HCT116 (cell line): ENCODE measurements around the gene POLR3A. TPM values are rescaled to one million over a fixed set of nuclear protein-coding genes. Genes with fewer than 3 reads are reported as not detected.
A peak's percentile ranks its signal among the peaks of the same experiment; 100 is the strongest.

Source experiments
- ATAC-seq: fragments of 200-7000 bp; cut with Tn5 transposase; 2 replicates; pipeline ENCODE4 v1.9.1; 2020; ENCODE audit warnings: mild to moderate bottlenecking, moderate library complexity
- BruUV-seq: library from RNA; stranded (reverse); fragments of 400-500 nt; replicated peaks from 2 replicates; lab custom pipeline; 2021; lab: Mats Ljungman, UMichigan
- CTCF ChIA-PET: fragments of 300-600 bp; sonication (Branson Sonifier 250); formaldehyde crosslinking; loops from one replicate; lab custom pipeline; 2021; ENCODE audit warnings: antibody characterized with exemption; lab: Charles Lee
- POLR2A ChIA-PET: fragments of 300-600, 350-600 bp; sonication (Branson Sonifier 250); formaldehyde crosslinking; loops from one replicate; lab custom pipeline; 2021; ENCODE audit warnings: antibody characterized with exemption; lab: Charles Lee
- RAD21 ChIA-PET, 2 experiments: fragments of 300-600 bp; sonication (Branson Sonifier 250); formaldehyde crosslinking; loops; one replicate each; lab custom pipeline; 2023; ENCODE audit warnings: low total read pairs in 2 of 2; ENCODE audit not compliant: uncharacterized antibody in 2 of 2, unreplicated experiment in 2 of 2, low non-redundant PET in 1 of 2; lab: Charles Lee
- DNase-seq: peaks from one replicate; pipeline ENCODE4 v3.0.0-alpha.2; 2010; ENCODE audit warnings: low read depth, low spot score
- H2AFZ ChIP-seq: fragments of 200-600 bp; shearing (Covaris generic), sonication (generic); 2 replicates; pipeline ENCODE4 v1.6.1; 2017; ENCODE audit warnings: low read depth, mixed run types, mixed read lengths, antibody characterized with exemption, low read length; ENCODE audit not compliant: poor library complexity, severe bottlenecking
- H3K27ac ChIP-seq: 2 replicates; pipeline ENCODE4 v1.5.1; 2012; ENCODE audit warnings: low read depth, low read length
- H3K27me3 ChIP-seq: fragments of 200-600 bp; sonication (generic); 2 replicates; pipeline ENCODE4 v1.6.1; 2016; ENCODE audit warnings: mixed run types, low read length, mixed read lengths; ENCODE audit not compliant: insufficient read depth
- H3K36me3 ChIP-seq, 2 experiments: fragments of 200-500 bp in 1 of 2; fragments of 200-600 bp in 1 of 2; sonication (Bioruptor generic) in 1 of 2; sonication (generic) in 1 of 2; 2 replicates each; pipeline versions ENCODE4 v1.5.1 to v1.6.1; 2014 to 2016; ENCODE audit warnings: low read length in 2 of 2, inconsistent platforms in 1 of 2, mixed read lengths in 1 of 2, mixed run types in 1 of 2; ENCODE audit not compliant: insufficient read depth in 2 of 2, control insufficient read depth in 1 of 2
- H3K4me1 ChIP-seq, 2 experiments: fragments of 200-600 bp in 1 of 2; sonication (generic) in 1 of 2; 2 replicates each; pipeline versions ENCODE4 v1.5.1 to v1.6.1; 2012 to 2017; ENCODE audit warnings: low read length in 2 of 2, inconsistent platforms in 1 of 2, mild to moderate bottlenecking in 1 of 2, mixed read lengths in 1 of 2, mixed run types in 1 of 2, moderate library complexity in 1 of 2; ENCODE audit not compliant: insufficient read depth in 2 of 2, control insufficient read depth in 1 of 2
- H3K4me2 ChIP-seq: fragments of 200-600 bp; sonication (generic); 2 replicates; pipeline ENCODE4 v1.6.1; 2017; ENCODE audit warnings: mixed run types, low read length, mixed read lengths
- H3K4me3 ChIP-seq, 2 experiments: fragments of 200-600 bp in 1 of 2; sonication (generic) in 1 of 2; replicated peaks in 1 of 2; 2 replicates each; pipeline ENCODE4 v1.5.1; 2011 to 2016; ENCODE audit warnings: low read length in 2 of 2, control low read depth in 1 of 2, low read depth in 1 of 2, mild to moderate bottlenecking in 1 of 2, mixed read lengths in 1 of 2, mixed run types in 1 of 2
- H3K79me2 ChIP-seq: fragments of 200-600 bp; sonication (generic); 2 replicates; pipeline ENCODE4 v1.6.1; 2017; ENCODE audit warnings: mild to moderate bottlenecking, mixed run types, low read length, moderate library complexity, mixed read lengths; ENCODE audit not compliant: insufficient read depth
- H3K9ac ChIP-seq: fragments of 200-600 bp; sonication (generic); 2 replicates; pipeline ENCODE4 v1.6.1; 2016; ENCODE audit warnings: low read length, mixed read lengths
- H3K9me2 ChIP-seq: fragments of 200-600 bp; sonication (generic), shearing (Covaris generic); 2 replicates; pipeline ENCODE4 v1.6.1; 2017; ENCODE audit warnings: mixed run types, mild to moderate bottlenecking, moderate library complexity; ENCODE audit not compliant: insufficient read depth
- H3K9me3 ChIP-seq, 2 experiments: fragments of 200-500 bp in 1 of 2; fragments of 200-600 bp in 1 of 2; sonication (Bioruptor generic) in 1 of 2; sonication (generic) in 1 of 2; 2 replicates each; pipeline ENCODE4 v1.6.1; 2014 to 2017; ENCODE audit warnings: low read length in 2 of 2, mixed read lengths in 2 of 2, inconsistent platforms in 1 of 2, low read depth in 1 of 2, mild to moderate bottlenecking in 1 of 2, mixed run types in 1 of 2, moderate library complexity in 1 of 2; ENCODE audit not compliant: control insufficient read depth in 1 of 2, insufficient read depth in 1 of 2
- H4K20me1 ChIP-seq: fragments of 200-600 bp; sonication (generic), shearing (Covaris generic); 2 replicates; pipeline ENCODE4 v1.6.1; 2017; ENCODE audit warnings: mixed run types, mild to moderate bottlenecking, moderate library complexity; ENCODE audit not compliant: insufficient read depth
- ATF3 ChIP-seq: IDR thresholded peaks from 2 replicates; pipeline ENCODE4 v1.6.1; 2012
- CBX3 ChIP-seq: IDR thresholded peaks from 2 replicates; pipeline ENCODE4 v1.6.1; 2012; ENCODE audit warnings: low read depth
- CEBPB ChIP-seq: IDR thresholded peaks from 2 replicates; pipeline ENCODE4 v1.6.1; 2012; ENCODE audit warnings: low read depth
- EGR1 ChIP-seq: IDR thresholded peaks from 2 replicates; pipeline ENCODE4 v1.6.1; 2012; ENCODE audit warnings: low read depth
- ELF1 ChIP-seq: IDR thresholded peaks from 2 replicates; pipeline ENCODE4 v1.6.1; 2012; ENCODE audit warnings: low read depth, borderline replicate concordance
- EZH2phosphoT487 ChIP-seq: fragments of 200-600 bp; IDR thresholded peaks from 2 replicates; pipeline ENCODE4 v1.6.1; 2018; ENCODE audit warnings: antibody characterized with exemption, borderline replicate concordance
- FOSL1 ChIP-seq: IDR thresholded peaks from 2 replicates; pipeline ENCODE4 v1.6.1; 2012; ENCODE audit warnings: low read depth
- POLR2AphosphoS5 ChIP-seq: IDR thresholded peaks from 2 replicates; pipeline ENCODE4 v1.6.1; 2011; ENCODE audit warnings: mild to moderate bottlenecking, low read depth, low read length, moderate library complexity
- TCF7L2 ChIP-seq: IDR thresholded peaks from 2 replicates; pipeline ENCODE4 v1.7.0; 2011; ENCODE audit warnings: borderline replicate concordance, inconsistent platforms; ENCODE audit not compliant: insufficient read depth, insufficient read length; ENCODE audit errors: extremely low read depth
- intact Hi-C: fragments of 100-400 bp; cut with micrococcal nuclease; formaldehyde crosslinking; loops from 2 replicates; pipeline ENCODE4 v1.10.0; 2022
- total RNA-seq: library from RNA; stranded (reverse); gene quantifications from one replicate; pipeline ENCODE4 v1.2.1, GENCODE V29; 2021; ENCODE audit not compliant: unreplicated experiment
- TF ChIP-seq, protein P1 (sequence below): IDR thresholded peaks from 2 replicates; pipeline ENCODE4 v1.6.1; 2012; ENCODE audit warnings: low read depth

The POLR3A gene
- total RNA-seq, 1 experiment from 2014 or later, result 26.6 TPM

- Histone ChIP-seq H3K9ac (no peak overlapping the region), H4K20me1 (no peaks in the 10 kb centered on the region), H3K9me2 (no peaks in the 10 kb centered on the region), H3K79me2 (no peaks in the 10 kb centered on the region), H3K36me3 (no peaks in the 10 kb centered on the region), H3K27ac (no peak overlapping the region), H3K4me1 (peaks cover 0 to 10% of the 10 kb centered on the region in 2 experiments; a peak in 2 of 4 replicates), H3K4me2 (peak overlapping the region; percentile 11; the same call in 1 of the 2 replicates), H3K9me3 (peaks cover 6 to 9% of the 10 kb centered on the region in 2 experiments; a peak in 1 of 4 replicates), H2AFZ (no peak overlapping the region), H3K27me3 (no peaks in the 10 kb centered on the region), H3K4me3 (no peak overlapping the region)
- BruUV-seq, result no TSS peak
- DNase-seq (no peak), ATAC-seq (no peak; the same call in 1 of the 2 replicates)
- ChIA-PET POLR2A (no interaction called here), CTCF (no interaction called here), RAD21 (no interaction called here)
- TF ChIP-seq POLR2AphosphoS5 (no peak), EGR1 (0 out of 2 replicates have a peak, but pooled peaks have one; percentile 15), ATF3 (0 out of 2 replicates have a peak, but pooled peaks have one; percentile 49), EZH2phosphoT487 (no peak), TCF7L2 (no peak), CEBPB (peak; percentile 67), FOSL1 (peak; percentile 56; the same call in 1 of the 2 replicates), ELF1 (no peak), CBX3 (no peak)
- TF ChIP-seq, protein P1, sequence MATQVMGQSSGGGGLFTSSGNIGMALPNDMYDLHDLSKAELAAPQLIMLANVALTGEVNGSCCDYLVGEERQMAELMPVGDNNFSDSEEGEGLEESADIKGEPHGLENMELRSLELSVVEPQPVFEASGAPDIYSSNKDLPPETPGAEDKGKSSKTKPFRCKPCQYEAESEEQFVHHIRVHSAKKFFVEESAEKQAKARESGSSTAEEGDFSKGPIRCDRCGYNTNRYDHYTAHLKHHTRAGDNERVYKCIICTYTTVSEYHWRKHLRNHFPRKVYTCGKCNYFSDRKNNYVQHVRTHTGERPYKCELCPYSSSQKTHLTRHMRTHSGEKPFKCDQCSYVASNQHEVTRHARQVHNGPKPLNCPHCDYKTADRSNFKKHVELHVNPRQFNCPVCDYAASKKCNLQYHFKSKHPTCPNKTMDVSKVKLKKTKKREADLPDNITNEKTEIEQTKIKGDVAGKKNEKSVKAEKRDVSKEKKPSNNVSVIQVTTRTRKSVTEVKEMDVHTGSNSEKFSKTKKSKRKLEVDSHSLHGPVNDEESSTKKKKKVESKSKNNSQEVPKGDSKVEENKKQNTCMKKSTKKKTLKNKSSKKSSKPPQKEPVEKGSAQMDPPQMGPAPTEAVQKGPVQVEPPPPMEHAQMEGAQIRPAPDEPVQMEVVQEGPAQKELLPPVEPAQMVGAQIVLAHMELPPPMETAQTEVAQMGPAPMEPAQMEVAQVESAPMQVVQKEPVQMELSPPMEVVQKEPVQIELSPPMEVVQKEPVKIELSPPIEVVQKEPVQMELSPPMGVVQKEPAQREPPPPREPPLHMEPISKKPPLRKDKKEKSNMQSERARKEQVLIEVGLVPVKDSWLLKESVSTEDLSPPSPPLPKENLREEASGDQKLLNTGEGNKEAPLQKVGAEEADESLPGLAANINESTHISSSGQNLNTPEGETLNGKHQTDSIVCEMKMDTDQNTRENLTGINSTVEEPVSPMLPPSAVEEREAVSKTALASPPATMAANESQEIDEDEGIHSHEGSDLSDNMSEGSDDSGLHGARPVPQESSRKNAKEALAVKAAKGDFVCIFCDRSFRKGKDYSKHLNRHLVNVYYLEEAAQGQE, result no peak
- intact Hi-C loops, result no loop called here
Measured at GRCh38 chr10:77965294-77965693, 64.0 kb downstream of the POLR3A start.
